ENCODE measurements around the gene SNRNP35. TPM values are rescaled to one million over a fixed set of nuclear protein-coding genes. Genes with fewer than 3 reads are reported as not detected.

The SNRNP35 gene
- polyA plus RNA-seq, 2 donors: 26.1 to 65.4 TPM

GRCh38 chr12:123516216-123516780 is 58.4 kb downstream of the SNRNP35 start:
- Histone ChIP-seq H3K36me3 (ENCODE audit: control insufficient read depth in 2 of 2, insufficient read depth in 2 of 2, low read length in 1 of 2) (peaks cover 0 to 16% of the 10 kb centered on the region in 2 donors), H3K9me3 (ENCODE audit: control insufficient read depth in 2 of 2, insufficient read depth in 1 of 2, low read depth in 1 of 2, low read length in 1 of 2) (peaks cover 0 to 3% of the 10 kb centered on the region in 2 donors), H3K27ac (ENCODE audit: low read depth in 2 of 2, low read length in 1 of 2) (no peak overlapping the region), H3K4me3 (ENCODE audit: low read depth in 1 of 2, low read length in 2 of 2) (no peak overlapping the region), H3K27me3 (ENCODE audit: control insufficient read depth in 1 of 2, insufficient read depth in 2 of 2, low read length in 2 of 2) (no peaks in the 10 kb centered on the region), H3K4me1 (ENCODE audit: control insufficient read depth in 2 of 2, insufficient read depth in 2 of 2, low read length in 1 of 2) (peaks cover 3 to 6% of the 10 kb centered on the region in 2 donors)
- 80 to 84% methylated on average over 11 of the region's 11 CpGs for WGBS, 2 donors

Other genes starting within 250 kb of the SNRNP35 start
- gene MPHOSPH9, start 225.0 kb upstream of the SNRNP35 start, polyA plus RNA-seq: 1 to 10 TPM; 3.9 to 4.0 TPM
- gene MTRFR, start 224.7 kb upstream of the SNRNP35 start, polyA plus RNA-seq: 10 to 100 TPM in 1 of 2 donors, 1 to 10 TPM in 1; 6.3 to 10.6 TPM
- gene CDK2AP1, start 186.3 kb upstream of the SNRNP35 start, polyA plus RNA-seq: 100 to 1,000 TPM; 111 to 213 TPM
- gene SBNO1, start 93.3 kb upstream of the SNRNP35 start, polyA plus RNA-seq: 1 to 10 TPM; 4.1 to 4.8 TPM
- gene KMT5A, start 74.0 kb upstream of the SNRNP35 start, polyA plus RNA-seq: 10 to 100 TPM; 31.2 to 39.7 TPM
- 1 to 10 TPM; 1.6 to 2.3 TPM for gene RILPL2, start 21.5 kb upstream of the SNRNP35 start, polyA plus RNA-seq
- 1 to 10 TPM; 5.6 to 7.3 TPM for gene RILPL1, start 75.6 kb downstream of the SNRNP35 start, polyA plus RNA-seq
- 10 to 100 TPM; 43.2 to 94.7 TPM for gene TMED2, start 126.4 kb downstream of the SNRNP35 start, polyA plus RNA-seq
- gene DDX55, start 144.0 kb downstream of the SNRNP35 start, polyA plus RNA-seq: 10 to 100 TPM; 10.3 to 15.5 TPM
- 10 to 100 TPM; 25.2 to 32.2 TPM for gene EIF2B1, start 175.5 kb downstream of the SNRNP35 start, polyA plus RNA-seq
- 10 to 100 TPM in 1 of 2 donors, 1 to 10 TPM in 1; 4.5 to 10.2 TPM for gene GTF2H3, start 175.7 kb downstream of the SNRNP35 start, polyA plus RNA-seq
- 1 to 10 TPM; 1.8 to 2.6 TPM for gene TCTN2, start 213.0 kb downstream of the SNRNP35 start, polyA plus RNA-seq